Measurements from ENCODE around the gene SNU13.

Gene SNU13

DNA sequence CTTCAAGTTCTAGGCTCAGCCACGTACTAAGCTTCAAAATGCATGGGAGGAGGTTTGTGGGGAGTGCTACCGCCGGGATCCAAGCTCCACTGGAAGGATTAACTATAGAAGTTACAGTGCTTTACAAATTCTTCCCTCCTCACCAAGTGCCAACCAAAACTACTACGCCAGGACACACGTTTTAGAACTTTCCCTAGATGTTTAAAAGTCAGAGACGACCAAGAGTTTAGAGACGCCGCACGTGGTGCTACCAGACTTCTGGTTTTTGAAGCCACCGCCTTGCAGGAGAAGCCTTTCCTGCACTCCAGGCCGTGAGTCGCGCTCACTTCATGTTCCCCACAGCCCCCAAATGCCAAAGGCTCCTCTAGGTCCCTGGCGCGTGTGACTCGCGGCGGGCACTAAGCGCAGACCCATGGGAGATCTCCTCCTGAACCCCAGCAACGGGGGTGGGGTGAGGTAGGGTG lies 734 bp downstream of the SNU13 start:
- TF ChIP-seq, protein P1, sequence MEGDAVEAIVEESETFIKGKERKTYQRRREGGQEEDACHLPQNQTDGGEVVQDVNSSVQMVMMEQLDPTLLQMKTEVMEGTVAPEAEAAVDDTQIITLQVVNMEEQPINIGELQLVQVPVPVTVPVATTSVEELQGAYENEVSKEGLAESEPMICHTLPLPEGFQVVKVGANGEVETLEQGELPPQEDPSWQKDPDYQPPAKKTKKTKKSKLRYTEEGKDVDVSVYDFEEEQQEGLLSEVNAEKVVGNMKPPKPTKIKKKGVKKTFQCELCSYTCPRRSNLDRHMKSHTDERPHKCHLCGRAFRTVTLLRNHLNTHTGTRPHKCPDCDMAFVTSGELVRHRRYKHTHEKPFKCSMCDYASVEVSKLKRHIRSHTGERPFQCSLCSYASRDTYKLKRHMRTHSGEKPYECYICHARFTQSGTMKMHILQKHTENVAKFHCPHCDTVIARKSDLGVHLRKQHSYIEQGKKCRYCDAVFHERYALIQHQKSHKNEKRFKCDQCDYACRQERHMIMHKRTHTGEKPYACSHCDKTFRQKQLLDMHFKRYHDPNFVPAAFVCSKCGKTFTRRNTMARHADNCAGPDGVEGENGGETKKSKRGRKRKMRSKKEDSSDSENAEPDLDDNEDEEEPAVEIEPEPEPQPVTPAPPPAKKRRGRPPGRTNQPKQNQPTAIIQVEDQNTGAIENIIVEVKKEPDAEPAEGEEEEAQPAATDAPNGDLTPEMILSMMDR (IDR thresholded peaks at IDR 0.05): no peak

DNA sequence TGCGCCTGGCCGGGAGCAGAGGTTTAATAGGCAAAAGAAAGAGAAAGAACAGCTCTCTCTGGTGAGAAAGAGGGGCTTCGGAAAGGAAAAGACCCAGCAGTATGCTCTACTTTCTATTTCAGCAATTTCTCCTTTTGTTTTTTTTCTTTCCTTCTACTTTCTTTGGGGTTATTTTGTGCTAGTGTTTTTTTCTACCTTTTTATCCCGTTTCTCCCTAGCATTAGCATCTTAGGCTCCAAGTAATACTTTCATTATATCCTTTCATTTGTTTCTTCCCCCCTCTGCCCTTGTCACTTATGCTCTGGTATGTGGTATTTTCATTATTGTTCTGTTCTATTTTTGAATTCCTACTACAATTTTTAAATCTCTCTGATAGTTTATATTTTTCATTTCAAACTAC lies 4.5 kb downstream of the SNU13 start:
- TF ChIP-seq, protein P1 (IDR thresholded peaks at IDR 0.05): no peak

GRCh38 chr22:41683616-41684015 lies 5.1 kb downstream of the SNU13 start:
- TF ChIP-seq, protein P1 (IDR thresholded peaks at IDR 0.05): no peak

DNA sequence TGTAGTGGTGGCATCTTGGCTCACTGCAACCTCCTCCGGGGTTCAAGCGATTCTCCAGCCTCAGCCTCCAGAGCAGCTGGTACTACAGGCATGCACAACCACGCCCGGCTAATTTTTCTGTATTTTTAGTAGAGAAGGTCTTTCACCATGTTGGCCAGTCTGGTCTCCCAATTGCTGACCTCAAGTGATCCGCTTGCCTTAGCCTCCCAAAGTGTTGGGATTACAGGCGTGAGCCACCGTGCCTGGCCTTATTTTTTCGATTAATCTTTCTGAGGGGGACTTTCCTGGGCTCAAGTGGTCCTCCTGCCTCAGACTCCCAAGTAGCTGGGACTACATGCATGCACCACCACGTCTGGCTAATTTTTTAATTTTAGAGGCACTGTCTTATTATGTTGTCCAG lies 5.6 kb downstream of the SNU13 start:
- TF ChIP-seq, protein P1 (IDR thresholded peaks at IDR 0.05): no peak

- TF ChIP-seq, protein P1 (IDR thresholded peaks at IDR 0.05): no peak
Measured at GRCh38 chr22:41682033-41682807, 6.4 kb downstream of the SNU13 start.

DNA sequence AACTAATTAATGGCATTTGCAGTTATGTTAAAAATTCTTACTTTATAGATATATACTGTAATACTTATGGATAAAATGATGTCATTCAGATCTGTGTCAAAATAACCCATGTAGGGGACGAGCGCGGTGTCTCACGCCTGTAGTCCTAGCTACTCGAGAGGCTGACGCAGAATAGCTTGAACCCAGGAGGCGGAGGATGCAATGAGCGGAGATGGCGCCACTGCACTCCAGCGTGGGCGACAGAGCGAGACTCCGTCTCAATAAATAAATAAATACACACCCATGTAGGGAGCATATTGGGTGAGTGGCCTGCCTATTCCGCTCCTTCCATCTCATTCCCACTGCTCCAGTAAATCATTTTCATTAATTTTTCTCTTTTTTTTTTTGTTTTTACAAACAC lies 7.1 kb downstream of the SNU13 start:
- TF ChIP-seq, protein P1 (IDR thresholded peaks at IDR 0.05): no peak

GRCh38 chr22:41676134-41676533 lies 12.5 kb downstream of the SNU13 start:
- TF ChIP-seq, protein P1 (IDR thresholded peaks at IDR 0.05): no peak

Measured in LNCAP (cell line).